Neural progenitor cell (in vitro differentiated cells): Measurements from ENCODE around the gene POMGNT2.

Experiments
- EZH2 ChIP-seq: fragments of 200-600 bp; sonication (generic); IDR thresholded peaks from 2 replicates; pipeline ENCODE4 v1.6.1; 2017; ENCODE audit warnings: antibody characterized with exemption, mild to moderate bottlenecking, moderate library complexity
- EZH2phosphoT487 ChIP-seq: fragments of 200-600 bp; sonication (generic); IDR thresholded peaks from 2 replicates; pipeline ENCODE4 v1.6.1; 2017; ENCODE audit warnings: antibody characterized with exemption
- TF ChIP-seq, protein P1 (sequence below): fragments of 200-600 bp; sonication (generic); IDR thresholded peaks from 2 replicates; pipeline ENCODE4 v1.5.1; 2017; ENCODE audit warnings: antibody characterized with exemption, mild to moderate bottlenecking

DNA sequence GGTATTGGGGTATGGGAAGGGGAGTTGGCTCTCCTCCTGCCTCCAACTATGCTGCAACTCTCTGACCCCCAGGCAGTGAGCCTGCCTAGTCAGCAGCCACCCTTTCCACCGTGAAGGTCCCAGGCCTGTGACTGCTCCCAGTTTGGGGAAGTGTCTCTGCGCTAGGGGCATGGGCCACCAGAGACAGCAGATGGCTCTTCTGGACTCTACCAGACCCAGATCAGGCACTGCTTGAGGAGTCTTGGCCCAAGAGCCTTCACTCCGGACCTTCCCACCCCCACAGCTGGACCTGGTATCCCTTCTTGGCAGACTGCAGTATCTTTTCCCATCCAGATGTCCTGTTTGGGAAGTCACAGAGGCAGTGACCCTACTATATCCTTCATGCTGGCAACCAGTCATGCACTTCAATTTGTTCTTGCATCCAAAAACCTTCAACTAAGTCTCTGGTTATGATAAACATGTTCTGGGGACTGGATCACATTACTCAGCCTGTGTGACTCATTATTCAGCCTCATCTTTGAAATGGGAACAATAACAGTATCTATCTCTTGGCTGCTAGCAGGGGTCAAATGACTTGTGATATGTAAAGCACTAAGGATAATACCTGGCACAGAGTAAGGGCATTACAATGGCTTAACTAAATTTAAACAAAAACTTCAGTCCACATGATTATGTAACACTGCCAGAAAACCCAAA is 62.7 kb downstream of the POMGNT2 start:
- TF ChIP-seq, protein P1, sequence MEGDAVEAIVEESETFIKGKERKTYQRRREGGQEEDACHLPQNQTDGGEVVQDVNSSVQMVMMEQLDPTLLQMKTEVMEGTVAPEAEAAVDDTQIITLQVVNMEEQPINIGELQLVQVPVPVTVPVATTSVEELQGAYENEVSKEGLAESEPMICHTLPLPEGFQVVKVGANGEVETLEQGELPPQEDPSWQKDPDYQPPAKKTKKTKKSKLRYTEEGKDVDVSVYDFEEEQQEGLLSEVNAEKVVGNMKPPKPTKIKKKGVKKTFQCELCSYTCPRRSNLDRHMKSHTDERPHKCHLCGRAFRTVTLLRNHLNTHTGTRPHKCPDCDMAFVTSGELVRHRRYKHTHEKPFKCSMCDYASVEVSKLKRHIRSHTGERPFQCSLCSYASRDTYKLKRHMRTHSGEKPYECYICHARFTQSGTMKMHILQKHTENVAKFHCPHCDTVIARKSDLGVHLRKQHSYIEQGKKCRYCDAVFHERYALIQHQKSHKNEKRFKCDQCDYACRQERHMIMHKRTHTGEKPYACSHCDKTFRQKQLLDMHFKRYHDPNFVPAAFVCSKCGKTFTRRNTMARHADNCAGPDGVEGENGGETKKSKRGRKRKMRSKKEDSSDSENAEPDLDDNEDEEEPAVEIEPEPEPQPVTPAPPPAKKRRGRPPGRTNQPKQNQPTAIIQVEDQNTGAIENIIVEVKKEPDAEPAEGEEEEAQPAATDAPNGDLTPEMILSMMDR, result no peak
- no peak for TF ChIP-seq EZH2
- TF ChIP-seq EZH2phosphoT487, result no peak
